ENCODE measurements around the gene DNMT1. TPM values are rescaled to one million over a fixed set of nuclear protein-coding genes. Genes with fewer than 3 reads are reported as not detected.
A peak's percentile ranks its signal among the peaks of the same experiment; 100 is the strongest.

The DNMT1 gene
- polyA plus RNA-seq, 3 donors, result 17.6 to 72.5 (median 19.0) TPM

- peaks cover 0 to 7% (median 0%) of the 10 kb centered on the region in 7 donors for H3K9me3 Mint-ChIP-seq
- H3K4me2 ChIP-seq (replicated peaks; ENCODE audit: extremely low read depth, low read length, poor library complexity, severe bottlenecking), result no peak overlapping the region
- DNase-seq, result no peak
- H3K9ac ChIP-seq (ENCODE audit: insufficient read depth, low read length, poor library complexity, severe bottlenecking), result no peak overlapping the region
- H3K36me3 ChIP-seq (replicated peaks in 1 of 2; ENCODE audit: control insufficient read depth in 1 of 2, insufficient read depth in 2 of 2, low read length in 2 of 2), result peaks cover 39 to 47% of the 10 kb centered on the region in 2 donors
- peaks cover 0 to 1% (median 1%) of the 10 kb centered on the region in 3 donors for H3K27me3 Mint-ChIP-seq (ENCODE audit: low read depth in 3 of 3)
- peaks cover 15 to 21% of the 10 kb centered on the region in 2 donors for H3K4me1 ChIP-seq (ENCODE audit: control insufficient read depth in 1 of 2, insufficient read depth in 2 of 2, low read length in 2 of 2)
- no peak overlapping the region for H3K4me3 ChIP-seq (replicated peaks in 1 of 3; ENCODE audit: low read depth in 2 of 3, low read length in 3 of 3)
- H3K27me3 ChIP-seq (ENCODE audit: control insufficient read depth in 2 of 2, insufficient read depth in 2 of 2, low read length in 2 of 2), result no peaks in the 10 kb centered on the region
- peaks cover 37 to 45% of the 10 kb centered on the region in 2 donors for H3K36me3 Mint-ChIP-seq
- no peak overlapping the region for H3K27ac ChIP-seq (ENCODE audit: low read depth in 1 of 2, low read length in 2 of 2)
- peaks cover 0 to 3% of the 10 kb centered on the region in 2 donors for H3K9me3 ChIP-seq (replicated peaks in 1 of 2; ENCODE audit: control insufficient read depth in 1 of 2, insufficient read depth in 1 of 2, low read length in 2 of 2)
- H4K20me1 ChIP-seq (ENCODE audit: insufficient read depth, low read length), result peaks cover 11% of the 10 kb centered on the region
- H3K27ac Mint-ChIP-seq, result peak overlapping the region in 3 of 7 donors; percentile 23 to 37 (median 35)
- H3K79me2 ChIP-seq (ENCODE audit: insufficient read depth, low read length), result no peaks in the 10 kb centered on the region
- intact Hi-C loops (cut with micrococcal nuclease), result loop anchor here in 1 of 2 donors (10.0 kb wide), 1 partner anchor 647 kb away; no protein-coding TSS in a partner anchor
- H2AFZ ChIP-seq (ENCODE audit: insufficient read depth, low read depth, low read length, poor library complexity, severe bottlenecking), result no peak overlapping the region
- WGBS (ENCODE audit: insufficient coverage), result 93% methylated on average over 13 of the region's 13 CpGs
- H3K4me1 Mint-ChIP-seq, result peaks cover 12% of the 10 kb centered on the region
- H3K4me3 Mint-ChIP-seq, result no peak overlapping the region
- no peak for TF ChIP-seq CTCF (IDR thresholded peaks at IDR 0.05)
Measured at GRCh38 chr19:10091895-10092641, 102.7 kb downstream of the DNMT1 start.

DNA sequence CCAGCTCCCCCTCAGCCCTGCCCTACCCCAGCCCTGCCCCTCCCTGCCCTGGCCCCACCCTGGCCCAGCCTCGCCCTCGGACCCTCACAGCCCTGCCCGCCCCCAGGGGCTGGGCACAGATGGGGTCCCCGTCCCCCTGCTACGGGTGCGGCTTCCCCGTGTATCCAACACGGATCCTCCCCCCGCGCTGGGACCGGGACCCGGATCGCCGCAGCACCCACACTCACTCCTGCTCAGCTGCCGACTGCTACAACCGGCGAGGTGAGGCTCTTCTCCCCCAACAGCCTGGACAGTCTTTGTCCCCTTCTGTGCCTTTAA is 103.4 kb downstream of the DNMT1 start:
- Histone ChIP-seq H3K36me3 (replicated peaks in 1 of 2; ENCODE audit: control insufficient read depth in 1 of 2, insufficient read depth in 2 of 2, low read length in 2 of 2) (peaks cover 39 to 47% of the 10 kb centered on the region in 2 donors), H2AFZ (ENCODE audit: insufficient read depth, low read depth, low read length, poor library complexity, severe bottlenecking) (no peak overlapping the region), H3K4me3 (replicated peaks in 1 of 3; ENCODE audit: low read depth in 2 of 3, low read length in 3 of 3) (no peak overlapping the region), H3K4me1 (ENCODE audit: control insufficient read depth in 1 of 2, insufficient read depth in 2 of 2, low read length in 2 of 2) (peaks cover 12 to 21% of the 10 kb centered on the region in 2 donors), H3K9ac (ENCODE audit: insufficient read depth, low read length, poor library complexity, severe bottlenecking) (no peak overlapping the region), H3K27ac (ENCODE audit: low read depth in 1 of 2, low read length in 2 of 2) (no peak overlapping the region), H3K4me2 (replicated peaks; ENCODE audit: extremely low read depth, low read length, poor library complexity, severe bottlenecking) (no peak overlapping the region), H4K20me1 (ENCODE audit: insufficient read depth, low read length) (peaks cover 12% of the 10 kb centered on the region), H3K9me3 (replicated peaks in 1 of 2; ENCODE audit: control insufficient read depth in 1 of 2, insufficient read depth in 1 of 2, low read length in 2 of 2) (peaks cover 0 to 3% of the 10 kb centered on the region in 2 donors), H3K27me3 (ENCODE audit: control insufficient read depth in 2 of 2, insufficient read depth in 2 of 2, low read length in 2 of 2) (no peaks in the 10 kb centered on the region), H3K79me2 (ENCODE audit: insufficient read depth, low read length) (no peaks in the 10 kb centered on the region)
- Mint-ChIP-seq H3K27me3 (ENCODE audit: low read depth in 3 of 3) (peaks cover 0 to 1% (median 1%) of the 10 kb centered on the region in 3 donors), H3K9me3 (peaks cover 0 to 7% (median 0%) of the 10 kb centered on the region in 7 donors), H3K36me3 (peaks cover 37 to 45% of the 10 kb centered on the region in 2 donors), H3K4me3 (no peak overlapping the region), H3K4me1 (peaks cover 10% of the 10 kb centered on the region), H3K27ac (peak overlapping the region in 1 of 7 donors; percentile 42)
- intact Hi-C loops (cut with micrococcal nuclease), result loop anchor here in 1 of 2 donors (10.0 kb wide), 1 partner anchor 647 kb away; no protein-coding TSS in a partner anchor
- no peak for DNase-seq
- 98% methylated on average over 16 of the region's 17 CpGs for WGBS (ENCODE audit: insufficient coverage)
- no peak for TF ChIP-seq CTCF (IDR thresholded peaks at IDR 0.05)

Data from CD14-positive monocyte (primary cell).